HEK293 (cell line): ENCODE data around the gene CTLA4.

Source experiments
- CTCF ChIA-PET: fragments of 350-600 bp; formaldehyde crosslinking; extraction: SDS; loops from one replicate; lab custom pipeline; 2021; ENCODE audit warnings: antibody characterized with exemption; lab: Yijun Ruan, JAX
- POLR2A ChIA-PET: fragments of 300-600 bp; formaldehyde crosslinking; extraction: SDS; loops from one replicate; lab custom pipeline; 2020; ENCODE audit warnings: antibody characterized with exemption, inconsistent platforms; lab: Yijun Ruan, JAX
- H3K27ac ChIP-seq: fragments of 200-500 bp; sonication (Bioruptor generic); 2 replicates; pipeline ENCODE4 v1.5.1; 2014; ENCODE audit warnings: low read depth, low read length, control low read depth, inconsistent platforms; ENCODE audit errors: extremely low read depth
- H3K36me3 ChIP-seq, 2 experiments: fragments of 200-500 bp in 1 of 2; sonication (Bioruptor generic) in 1 of 2; 1 replicate in 1 of 2; 2 replicates in 1 of 2; pipeline ENCODE4 v1.5.1; 2014 to 2017; ENCODE audit warnings: inconsistent platforms in 2 of 2, low read length in 2 of 2; ENCODE audit not compliant: control insufficient read depth in 2 of 2, insufficient read depth in 1 of 2
- H3K4me1 ChIP-seq: fragments of 200-500 bp; sonication (Bioruptor generic); 2 replicates; pipeline ENCODE4 v1.5.1; 2014; ENCODE audit warnings: mild to moderate bottlenecking, low read length, inconsistent platforms; ENCODE audit not compliant: control insufficient read depth, insufficient read depth
- H3K4me3 ChIP-seq: 2 replicates; pipeline ENCODE4 v1.5.1; 2011; ENCODE audit warnings: low read depth, mild to moderate bottlenecking, control low read depth, low read length, moderate library complexity
- H3K9me3 ChIP-seq: fragments of 200-500 bp; sonication (Bioruptor generic); 2 replicates; pipeline ENCODE4 v1.5.1; 2014; ENCODE audit warnings: low read depth, low read length, inconsistent platforms; ENCODE audit not compliant: control insufficient read depth, insufficient read depth
- SALL2 ChIP-seq: fragments of 450-650 bp; formaldehyde crosslinking; IDR thresholded peaks from 2 replicates; pipeline ENCODE4 v1.5.0; 2017; ENCODE audit warnings: missing biosample characterization, mild to moderate bottlenecking, missing genetic modification characterization, borderline replicate concordance
- ZBTB11 ChIP-seq: fragments of 450-650 bp; formaldehyde crosslinking; conservative IDR thresholded peaks from 2 replicates; pipeline ENCODE4 v1.5.1; 2016; ENCODE audit warnings: low read depth, missing biosample characterization, missing genetic modification characterization
- ZBTB17 ChIP-seq: fragments of 450-650 bp; formaldehyde crosslinking; IDR thresholded peaks from 2 replicates; pipeline ENCODE4 v1.5.1; 2016; ENCODE audit warnings: missing biosample characterization, missing genetic modification characterization
- ZNF473 ChIP-seq: fragments of 450-650 bp; formaldehyde crosslinking; IDR thresholded peaks from 2 replicates; pipeline ENCODE4 v1.5.1; 2017; ENCODE audit warnings: missing biosample characterization, missing genetic modification characterization
- ZNF48 ChIP-seq: fragments of 450-650 bp; formaldehyde crosslinking; IDR thresholded peaks from 2 replicates; pipeline ENCODE4 v1.5.1; 2016; ENCODE audit warnings: missing biosample characterization, missing genetic modification characterization
- ZNF521 ChIP-seq: fragments of 450-650 bp; formaldehyde crosslinking; IDR thresholded peaks from 2 replicates; pipeline ENCODE4 v1.5.1; 2017; ENCODE audit warnings: missing biosample characterization, mild to moderate bottlenecking, missing genetic modification characterization
- ZNF560 ChIP-seq: fragments of 450-650 bp; formaldehyde crosslinking; IDR thresholded peaks from 2 replicates; pipeline ENCODE4 v1.5.1; 2017; ENCODE audit warnings: missing biosample characterization, missing genetic modification characterization, borderline replicate concordance
- ZNF658 ChIP-seq: fragments of 450-650 bp; formaldehyde crosslinking; IDR thresholded peaks from 2 replicates; pipeline ENCODE4; 2016; ENCODE audit warnings: missing biosample characterization, missing genetic modification characterization
- ZNF670 ChIP-seq: fragments of 450-650 bp; formaldehyde crosslinking; IDR thresholded peaks from 2 replicates; pipeline ENCODE4 v1.5.1; 2016; ENCODE audit warnings: missing biosample characterization, missing genetic modification characterization, low read depth
- ZNF701 ChIP-seq: fragments of 450-650 bp; formaldehyde crosslinking; IDR thresholded peaks from 2 replicates; pipeline ENCODE4 v1.5.1; 2016; ENCODE audit warnings: missing biosample characterization, missing genetic modification characterization
- ZNF791 ChIP-seq: fragments of 450-650 bp; formaldehyde crosslinking; IDR thresholded peaks from 2 replicates; pipeline ENCODE4 v1.5.1; 2016; ENCODE audit warnings: missing biosample characterization, missing genetic modification characterization
- ZNF792 ChIP-seq: fragments of 450-650 bp; formaldehyde crosslinking; IDR thresholded peaks from 2 replicates; pipeline ENCODE4 v1.5.1; 2016; ENCODE audit warnings: missing biosample characterization, missing genetic modification characterization
- ZSCAN18 ChIP-seq: fragments of 450-650 bp; formaldehyde crosslinking; IDR thresholded peaks from 2 replicates; pipeline ENCODE4 v1.5.1; 2016; ENCODE audit warnings: missing biosample characterization, missing genetic modification characterization
- ZXDB ChIP-seq: fragments of 450-650 bp; formaldehyde crosslinking; IDR thresholded peaks from 2 replicates; pipeline ENCODE4 v1.5.1; 2016; ENCODE audit warnings: missing biosample characterization, missing genetic modification characterization
- TF ChIP-seq, protein P1 (sequence below): fragments of 450-650 bp; formaldehyde crosslinking; optimal IDR thresholded peaks from 2 replicates; pipeline ENCODE3; 2016; ENCODE audit warnings: missing biosample characterization, mild to moderate bottlenecking, missing genetic modification characterization
- TF ChIP-seq, protein P2 (sequence below): fragments of 450-650 bp; formaldehyde crosslinking; IDR thresholded peaks from 2 replicates; pipeline ENCODE4 v1.5.1; 2017; ENCODE audit warnings: missing biosample characterization, missing genetic modification characterization
- TF ChIP-seq, protein P3 (sequence below): fragments of 450-650 bp; formaldehyde crosslinking; IDR thresholded peaks from 2 replicates; pipeline ENCODE4 v1.5.1; 2016; ENCODE audit warnings: missing biosample characterization, missing genetic modification characterization
- TF ChIP-seq, protein P4 (sequence below): fragments of 450-650 bp; formaldehyde crosslinking; IDR thresholded peaks from 2 replicates; pipeline ENCODE4 v1.5.1; 2017; ENCODE audit warnings: missing biosample characterization, missing genetic modification characterization
- TF ChIP-seq, protein P5 (sequence below): fragments of 450-650 bp; formaldehyde crosslinking; IDR thresholded peaks from 2 replicates; pipeline ENCODE4 v1.5.1; 2017; ENCODE audit warnings: missing biosample characterization, mild to moderate bottlenecking, missing genetic modification characterization, moderate library complexity

CTLA4 gene

GRCh38 chr2:203842373-203842772 lies 25.2 kb upstream of the CTLA4 start:
- Histone ChIP-seq H3K27ac (no peak overlapping the region), H3K4me3 (no peak overlapping the region), H3K9me3 (no peaks in the 10 kb centered on the region), H3K4me1 (no peaks in the 10 kb centered on the region), H3K36me3 (no peaks in the 10 kb centered on the region)
- ChIA-PET CTCF (no interaction called here), POLR2A (no interaction called here)
- TF ChIP-seq ZNF701 (no peak), ZSCAN18 (tag by site-specific recombination) (no peak), ZNF792 (tag by site-specific recombination) (no peak), ZNF791 (tag by site-specific recombination) (no peak), ZBTB11 (no peak), ZNF670 (tag by site-specific recombination) (no peak), ZNF658 (tag by site-specific recombination) (no peak), ZNF521 (tag by site-specific recombination) (no peak)
- TF ChIP-seq, protein P1, sequence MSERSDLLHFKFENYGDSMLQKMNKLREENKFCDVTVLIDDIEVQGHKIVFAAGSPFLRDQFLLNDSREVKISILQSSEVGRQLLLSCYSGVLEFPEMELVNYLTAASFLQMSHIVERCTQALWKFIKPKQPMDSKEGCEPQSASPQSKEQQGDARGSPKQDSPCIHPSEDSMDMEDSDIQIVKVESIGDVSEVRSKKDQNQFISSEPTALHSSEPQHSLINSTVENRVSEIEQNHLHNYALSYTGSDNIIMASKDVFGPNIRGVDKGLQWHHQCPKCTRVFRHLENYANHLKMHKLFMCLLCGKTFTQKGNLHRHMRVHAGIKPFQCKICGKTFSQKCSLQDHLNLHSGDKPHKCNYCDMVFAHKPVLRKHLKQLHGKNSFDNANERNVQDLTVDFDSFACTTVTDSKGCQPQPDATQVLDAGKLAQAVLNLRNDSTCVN (tag by site-specific recombination) = no peak
- TF ChIP-seq, protein P2, sequence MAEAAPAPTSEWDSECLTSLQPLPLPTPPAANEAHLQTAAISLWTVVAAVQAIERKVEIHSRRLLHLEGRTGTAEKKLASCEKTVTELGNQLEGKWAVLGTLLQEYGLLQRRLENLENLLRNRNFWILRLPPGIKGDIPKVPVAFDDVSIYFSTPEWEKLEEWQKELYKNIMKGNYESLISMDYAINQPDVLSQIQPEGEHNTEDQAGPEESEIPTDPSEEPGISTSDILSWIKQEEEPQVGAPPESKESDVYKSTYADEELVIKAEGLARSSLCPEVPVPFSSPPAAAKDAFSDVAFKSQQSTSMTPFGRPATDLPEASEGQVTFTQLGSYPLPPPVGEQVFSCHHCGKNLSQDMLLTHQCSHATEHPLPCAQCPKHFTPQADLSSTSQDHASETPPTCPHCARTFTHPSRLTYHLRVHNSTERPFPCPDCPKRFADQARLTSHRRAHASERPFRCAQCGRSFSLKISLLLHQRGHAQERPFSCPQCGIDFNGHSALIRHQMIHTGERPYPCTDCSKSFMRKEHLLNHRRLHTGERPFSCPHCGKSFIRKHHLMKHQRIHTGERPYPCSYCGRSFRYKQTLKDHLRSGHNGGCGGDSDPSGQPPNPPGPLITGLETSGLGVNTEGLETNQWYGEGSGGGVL (tag by site-specific recombination) = no peak
- TF ChIP-seq, all 188 proteins: peak for 0

DNA sequence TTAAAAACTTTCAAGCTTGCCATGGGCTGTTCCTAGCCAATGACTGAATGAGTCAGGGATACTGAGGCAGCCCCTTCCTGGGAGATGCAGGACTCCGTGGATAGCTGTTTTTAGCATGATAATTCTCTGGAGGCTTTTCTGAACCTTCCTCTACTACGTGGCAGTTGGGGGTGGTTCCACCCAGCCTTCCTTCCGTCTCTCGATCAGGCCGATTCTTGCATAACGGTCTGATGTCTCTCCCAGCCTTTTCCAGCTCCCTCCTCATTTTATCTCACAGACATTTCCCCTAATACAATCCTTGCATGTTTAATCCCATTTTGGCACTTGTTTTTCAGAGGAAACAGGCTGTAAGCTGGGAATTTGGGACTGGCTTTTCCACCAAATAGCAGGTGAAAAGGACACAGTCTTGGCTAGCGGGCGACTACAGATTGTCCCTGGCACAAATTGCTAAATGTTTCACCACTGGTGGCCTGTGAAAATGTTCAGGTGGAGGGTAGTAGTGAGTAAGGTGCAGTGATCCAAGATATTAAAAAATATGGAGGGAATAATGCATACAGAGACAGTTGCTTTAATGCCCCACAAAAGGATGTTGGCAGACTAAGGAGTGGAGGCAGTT lies 21.0 kb upstream of the CTLA4 start:
- TF ChIP-seq ZNF48 (tag by site-specific recombination) = no peak
- TF ChIP-seq ZNF560 (tag by site-specific recombination) = no peak
- TF ChIP-seq, protein P3, sequence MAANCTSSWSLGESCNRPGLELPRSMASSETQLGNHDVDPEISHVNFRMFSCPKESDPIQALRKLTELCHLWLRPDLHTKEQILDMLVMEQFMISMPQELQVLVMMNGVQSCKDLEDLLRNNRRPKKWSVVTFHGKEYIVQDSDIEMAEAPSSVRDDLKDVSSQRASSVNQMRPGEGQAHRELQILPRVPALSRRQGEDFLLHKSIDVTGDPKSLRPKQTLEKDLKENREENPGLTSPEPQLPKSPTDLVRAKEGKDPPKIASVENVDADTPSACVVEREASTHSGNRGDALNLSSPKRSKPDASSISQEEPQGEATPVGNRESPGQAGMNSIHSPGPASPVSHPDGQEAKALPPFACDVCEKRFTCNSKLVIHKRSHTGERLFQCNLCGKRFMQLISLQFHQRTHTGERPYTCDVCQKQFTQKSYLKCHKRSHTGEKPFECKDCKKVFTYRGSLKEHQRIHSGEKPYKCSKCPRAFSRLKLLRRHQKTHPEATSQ = no peak
- TF ChIP-seq, protein P4, sequence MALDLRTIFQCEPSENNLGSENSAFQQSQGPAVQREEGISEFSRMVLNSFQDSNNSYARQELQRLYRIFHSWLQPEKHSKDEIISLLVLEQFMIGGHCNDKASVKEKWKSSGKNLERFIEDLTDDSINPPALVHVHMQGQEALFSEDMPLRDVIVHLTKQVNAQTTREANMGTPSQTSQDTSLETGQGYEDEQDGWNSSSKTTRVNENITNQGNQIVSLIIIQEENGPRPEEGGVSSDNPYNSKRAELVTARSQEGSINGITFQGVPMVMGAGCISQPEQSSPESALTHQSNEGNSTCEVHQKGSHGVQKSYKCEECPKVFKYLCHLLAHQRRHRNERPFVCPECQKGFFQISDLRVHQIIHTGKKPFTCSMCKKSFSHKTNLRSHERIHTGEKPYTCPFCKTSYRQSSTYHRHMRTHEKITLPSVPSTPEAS (tag by site-specific recombination) = no peak
- TF ChIP-seq SALL2 (tag by site-specific recombination) = no peak
- no peak for TF ChIP-seq ZNF473 (tag by site-specific recombination)
- TF ChIP-seq ZXDB (tag by site-specific recombination) = no peak
- TF ChIP-seq ZBTB17 (tag by site-specific recombination) = no peak
- TF ChIP-seq, protein P5, sequence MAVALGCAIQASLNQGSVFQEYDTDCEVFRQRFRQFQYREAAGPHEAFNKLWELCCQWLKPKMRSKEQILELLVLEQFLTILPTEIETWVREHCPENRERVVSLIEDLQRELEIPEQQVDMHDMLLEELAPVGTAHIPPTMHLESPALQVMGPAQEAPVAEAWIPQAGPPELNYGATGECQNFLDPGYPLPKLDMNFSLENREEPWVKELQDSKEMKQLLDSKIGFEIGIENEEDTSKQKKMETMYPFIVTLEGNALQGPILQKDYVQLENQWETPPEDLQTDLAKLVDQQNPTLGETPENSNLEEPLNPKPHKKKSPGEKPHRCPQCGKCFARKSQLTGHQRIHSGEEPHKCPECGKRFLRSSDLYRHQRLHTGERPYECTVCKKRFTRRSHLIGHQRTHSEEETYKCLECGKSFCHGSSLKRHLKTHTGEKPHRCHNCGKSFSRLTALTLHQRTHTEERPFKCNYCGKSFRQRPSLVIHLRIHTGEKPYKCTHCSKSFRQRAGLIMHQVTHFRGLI (tag by site-specific recombination) = no peak
- Histone ChIP-seq H3K36me3 (no peaks in the 10 kb centered on the region), H3K4me1 (no peaks in the 10 kb centered on the region), H3K4me3 (no peak overlapping the region), H3K9me3 (no peaks in the 10 kb centered on the region), H3K27ac (no peak overlapping the region)
- POLR2A ChIA-PET = no interaction called here
- CTCF ChIA-PET = no interaction called here
